Measurements from ENCODE around the gene MUC20. TPM values are rescaled to one million over a fixed set of nuclear protein-coding genes. Genes with fewer than 3 reads are reported as not detected.
"Not testable (repeated sequence)": the region's sequence is repeated elsewhere in the genome, so short reads cannot be mapped to it uniquely, and the experiment has no call there.

The MUC20 gene
- total RNA-seq, 1 experiment from 2014 or later, result not detected

DNA sequence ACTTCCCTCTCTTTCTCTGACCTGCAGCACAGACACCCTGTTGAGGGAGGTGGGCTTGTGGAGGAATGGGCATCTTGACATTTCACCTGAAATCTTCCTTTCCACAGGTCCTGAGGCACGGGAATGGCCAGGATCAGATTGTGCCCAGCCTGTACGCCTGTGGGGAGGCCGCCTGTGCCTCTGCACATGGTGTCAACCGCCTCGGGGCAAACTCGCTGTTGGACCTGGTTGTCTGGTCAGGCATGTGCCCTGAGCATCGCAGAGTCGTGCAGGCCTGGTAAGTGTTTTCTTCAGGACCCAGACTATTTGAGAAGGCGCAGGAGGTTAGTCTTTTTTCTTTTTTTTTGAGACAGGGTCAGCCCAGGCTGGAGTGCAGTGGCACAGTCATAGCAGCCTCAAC, 47.1 kb upstream of the MUC20 start:
- no CpG with 5 or more reads among the region's 9 CpGs for WGBS (ENCODE audit: extremely low coverage, insufficient read length, low lambda C conversion rate)
- H3K27ac ChIP-seq (ENCODE audit: insufficient read length, low read depth, low read length), result not testable (repeated sequence)

DNA sequence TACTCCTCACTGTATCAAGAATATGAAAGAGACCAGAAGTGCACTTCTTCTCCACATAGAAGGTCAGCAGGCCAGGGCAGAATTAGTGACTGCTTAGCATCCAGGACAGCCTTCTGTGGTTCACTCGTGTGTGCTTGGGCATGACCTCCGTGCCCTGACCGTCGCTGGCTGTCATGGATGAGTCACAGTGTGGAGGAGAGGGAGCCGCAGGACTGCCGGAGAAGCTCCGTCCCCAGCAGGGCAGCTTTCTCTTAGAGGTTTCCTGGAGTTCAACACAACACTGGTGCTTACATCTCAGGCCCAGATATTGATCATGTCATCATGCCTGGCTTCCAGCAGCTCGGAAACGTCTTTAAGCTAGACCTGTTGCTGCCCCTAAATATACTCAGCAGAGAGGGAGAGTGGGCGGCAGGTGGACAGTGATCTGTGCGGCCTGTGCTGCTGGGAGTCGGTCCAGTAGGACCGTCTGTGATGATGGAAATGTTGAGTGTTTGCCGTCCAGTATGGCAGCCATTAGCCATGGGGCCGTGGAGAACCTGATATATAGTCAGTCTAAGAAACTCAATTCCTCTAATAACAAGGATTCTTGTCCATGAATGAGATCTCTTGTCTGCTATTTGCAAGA, 42.3 kb upstream of the MUC20 start:
- not testable (repeated sequence) for H2BK20ac ChIP-seq (ENCODE audit: low read depth, low read length, poor library complexity, severe bottlenecking); H3K4ac ChIP-seq (ENCODE audit: low read depth, low read length); H2AK5ac ChIP-seq (ENCODE audit: insufficient read length, low read length); H3K79me1 ChIP-seq (ENCODE audit: insufficient read depth, low read depth, low read length, poor library complexity, severe bottlenecking); H3K4me3 Mint-ChIP-seq; H3K27ac ChIP-seq (ENCODE audit: insufficient read length, low read depth, low read length); DNase-seq; H3K18ac ChIP-seq (ENCODE audit: insufficient read length, low read depth, low read length); H3K9ac ChIP-seq (ENCODE audit: extremely low read depth, insufficient read length, low read length); H4K20me1 ChIP-seq (ENCODE audit: control insufficient read depth, insufficient read depth, insufficient read length); H3K27me3 ChIP-seq (ENCODE audit: insufficient read depth, low read length); H2AFZ ChIP-seq (ENCODE audit: low read length); H2BK120ac ChIP-seq (ENCODE audit: low read depth, low read length, poor library complexity, severe bottlenecking); H2BK15ac ChIP-seq (ENCODE audit: low read depth, low read length); H4K8ac ChIP-seq (replicated peaks; ENCODE audit: insufficient read length, low read depth, low read length); H3K27ac Mint-ChIP-seq; H3K4me1 Mint-ChIP-seq; H3K27me3 Mint-ChIP-seq (ENCODE audit: low read depth); H2BK5ac ChIP-seq (ENCODE audit: insufficient read length, low read length); H3K4me2 ChIP-seq (ENCODE audit: insufficient read depth, insufficient read length, low read length); H3K23me2 ChIP-seq (ENCODE audit: insufficient read length, low read depth, low read length, poor library complexity, severe bottlenecking); H3T11ph ChIP-seq (ENCODE audit: low read length); H3K4me1 ChIP-seq (ENCODE audit: insufficient read depth, low read length); H3K14ac ChIP-seq (ENCODE audit: insufficient read depth, low read length); H3K23ac ChIP-seq (ENCODE audit: insufficient read length, low read depth, low read length); H4K5ac ChIP-seq (ENCODE audit: insufficient read length, low read depth, low read length); H3K9me3 Mint-ChIP-seq; H4K91ac ChIP-seq (ENCODE audit: insufficient read length, low read depth, low read length); H2BK12ac ChIP-seq (ENCODE audit: insufficient read length, low read depth, low read length); H3K9me3 ChIP-seq (ENCODE audit: control insufficient read depth, low read depth, low read length); H3K56ac ChIP-seq (ENCODE audit: insufficient read length, low read depth, low read length); H3K79me2 ChIP-seq (ENCODE audit: insufficient read depth, low read length)
- H3K36me3 Mint-ChIP-seq (ENCODE audit: insufficient read depth in 1 of 3, low read depth in 3 of 3), result peaks cover 34 to 55% (median 51%) of the 10 kb centered on the region in 3 experiments
- no CpG with 5 or more reads among the region's 15 CpGs for WGBS (ENCODE audit: extremely low coverage, insufficient read length, low lambda C conversion rate)

More for the DNA sequence above, 47.1 kb upstream of the MUC20 start:
- not testable (repeated sequence) for H3K27me3 ChIP-seq (ENCODE audit: insufficient read depth, low read length); H3K23ac ChIP-seq (ENCODE audit: insufficient read length, low read depth, low read length); H3K4me1 ChIP-seq (ENCODE audit: insufficient read depth, low read length); H3K18ac ChIP-seq (ENCODE audit: insufficient read length, low read depth, low read length); H2BK5ac ChIP-seq (ENCODE audit: insufficient read length, low read length); H3K27me3 Mint-ChIP-seq (ENCODE audit: low read depth); H3K79me2 ChIP-seq (ENCODE audit: insufficient read depth, low read length); H4K5ac ChIP-seq (ENCODE audit: insufficient read length, low read depth, low read length); H4K91ac ChIP-seq (ENCODE audit: insufficient read length, low read depth, low read length); DNase-seq; H3K4me1 Mint-ChIP-seq; H4K20me1 ChIP-seq (ENCODE audit: control insufficient read depth, insufficient read depth, insufficient read length); H2BK12ac ChIP-seq (ENCODE audit: insufficient read length, low read depth, low read length); H2AK5ac ChIP-seq (ENCODE audit: insufficient read length, low read length); H3K14ac ChIP-seq (ENCODE audit: insufficient read depth, low read length); H3K56ac ChIP-seq (ENCODE audit: insufficient read length, low read depth, low read length); H3K9me3 Mint-ChIP-seq; H3K4me2 ChIP-seq (ENCODE audit: insufficient read depth, insufficient read length, low read length); H2BK20ac ChIP-seq (ENCODE audit: low read depth, low read length, poor library complexity, severe bottlenecking); H3K9me3 ChIP-seq (ENCODE audit: control insufficient read depth, low read depth, low read length); H3K4me3 Mint-ChIP-seq; H3K9ac ChIP-seq (ENCODE audit: extremely low read depth, insufficient read length, low read length); H3K27ac Mint-ChIP-seq; H3K4ac ChIP-seq (ENCODE audit: low read depth, low read length); H2AFZ ChIP-seq (ENCODE audit: low read length); H3T11ph ChIP-seq (ENCODE audit: low read length); H4K8ac ChIP-seq (replicated peaks; ENCODE audit: insufficient read length, low read depth, low read length); H2BK15ac ChIP-seq (ENCODE audit: low read depth, low read length); H3K79me1 ChIP-seq (ENCODE audit: insufficient read depth, low read depth, low read length, poor library complexity, severe bottlenecking); H3K23me2 ChIP-seq (ENCODE audit: insufficient read length, low read depth, low read length, poor library complexity, severe bottlenecking); H2BK120ac ChIP-seq (ENCODE audit: low read depth, low read length, poor library complexity, severe bottlenecking)
- peaks cover 26 to 54% (median 36%) of the 10 kb centered on the region in 3 experiments for H3K36me3 Mint-ChIP-seq (ENCODE audit: insufficient read depth in 1 of 3, low read depth in 3 of 3)

Measured in H9 (cell line).